HEK293T (cell line): Measurements from ENCODE around the gene DHFR.

Source experiments
- BHLHE40 ChIP-seq: fragments of 450-650 bp; IDR thresholded peaks from 2 replicates; pipeline ENCODE4 v1.6.1; 2016; ENCODE audit warnings: mild to moderate bottlenecking, moderate library complexity, borderline replicate concordance
- FOXK2 ChIP-seq: fragments of 450-650 bp; IDR thresholded peaks from 2 replicates; pipeline ENCODE4 v1.6.1; 2016; ENCODE audit warnings: mild to moderate bottlenecking
- HDGF ChIP-seq: fragments of 450-650 bp; IDR thresholded peaks from 2 replicates; pipeline ENCODE4 v1.6.1; 2017; ENCODE audit warnings: antibody characterized with exemption, borderline replicate concordance
- L3MBTL2 ChIP-seq: fragments of 450-650 bp; conservative IDR thresholded peaks from 2 replicates; pipeline ENCODE4 v1.6.1; 2016; ENCODE audit warnings: mild to moderate bottlenecking
- ZNF384 ChIP-seq: fragments of 450-650 bp; IDR thresholded peaks from 2 replicates; pipeline ENCODE4 v1.6.1; 2016

- TF ChIP-seq HDGF (no peak), BHLHE40 (no peak), ZNF384 (no peak), L3MBTL2 (no peak), FOXK2 (no peak)
These were observed 41.7 kb upstream of the DHFR start for GRCh38 chr5:80696450-80696849.
